NCI-H2107 treated with DMSO at 0.1 percent for 48 hours (cell line): Measurements from ENCODE around the gene RETREG2.

Experiments
- DNase-seq: peaks from one replicate; lab custom pipeline; 2025; ENCODE audit not compliant: unreplicated experiment; lab: John Stamatoyannopoulos, UW

Gene RETREG2

DNA sequence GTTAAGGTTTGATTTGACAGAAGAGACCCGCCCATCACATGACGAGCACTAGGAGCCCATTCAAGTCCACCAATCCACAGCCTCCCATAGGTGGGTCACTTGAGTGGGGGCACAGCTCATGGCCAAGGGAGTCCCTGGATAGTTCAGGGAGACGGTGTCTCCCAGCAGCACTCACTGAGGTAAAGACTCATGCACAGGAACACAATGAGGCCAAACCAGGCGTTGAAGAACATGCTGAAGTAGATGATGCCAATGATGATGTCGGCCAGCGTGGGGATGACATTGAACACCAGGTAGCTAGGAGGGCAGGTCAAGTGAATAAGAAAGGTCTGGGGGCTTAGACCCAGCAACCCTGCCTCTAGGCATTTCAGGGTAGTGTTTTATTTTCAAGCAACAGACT is 36.7 kb downstream of the RETREG2 start:
- no peak for DNase-seq

GRCh38 chr2:219215871-219216534 is 37.9 kb downstream of the RETREG2 start:
- no peak for DNase-seq

GRCh38 chr2:219216535-219216915 is 38.5 kb downstream of the RETREG2 start:
- no peak for DNase-seq

DNA sequence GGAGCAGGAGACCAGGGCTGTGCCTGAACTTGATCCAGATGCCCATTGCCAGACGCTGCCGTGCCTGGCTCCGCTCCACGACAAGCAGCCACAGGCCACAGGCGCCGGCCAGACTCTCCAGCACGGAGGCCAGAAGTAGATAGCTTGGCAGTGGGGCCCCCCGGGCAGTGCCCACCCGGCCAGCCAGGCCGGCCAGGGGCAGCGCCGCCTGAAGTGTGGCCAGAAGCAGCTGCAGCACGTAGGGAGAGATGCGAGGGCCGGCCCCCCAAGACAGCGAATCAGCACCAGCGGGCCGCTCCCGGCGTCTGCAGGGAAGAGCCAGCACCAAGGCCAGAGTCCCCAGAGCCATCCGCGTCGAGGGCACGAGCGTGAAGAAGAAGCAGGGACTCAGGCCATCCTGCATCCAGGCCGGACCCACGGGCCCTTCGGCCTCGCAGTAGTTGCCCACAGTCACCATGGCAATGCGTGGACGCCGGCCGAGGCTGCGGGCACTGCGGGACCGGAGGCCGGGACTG is 40.2 kb downstream of the RETREG2 start:
- no peak for DNase-seq

DNA sequence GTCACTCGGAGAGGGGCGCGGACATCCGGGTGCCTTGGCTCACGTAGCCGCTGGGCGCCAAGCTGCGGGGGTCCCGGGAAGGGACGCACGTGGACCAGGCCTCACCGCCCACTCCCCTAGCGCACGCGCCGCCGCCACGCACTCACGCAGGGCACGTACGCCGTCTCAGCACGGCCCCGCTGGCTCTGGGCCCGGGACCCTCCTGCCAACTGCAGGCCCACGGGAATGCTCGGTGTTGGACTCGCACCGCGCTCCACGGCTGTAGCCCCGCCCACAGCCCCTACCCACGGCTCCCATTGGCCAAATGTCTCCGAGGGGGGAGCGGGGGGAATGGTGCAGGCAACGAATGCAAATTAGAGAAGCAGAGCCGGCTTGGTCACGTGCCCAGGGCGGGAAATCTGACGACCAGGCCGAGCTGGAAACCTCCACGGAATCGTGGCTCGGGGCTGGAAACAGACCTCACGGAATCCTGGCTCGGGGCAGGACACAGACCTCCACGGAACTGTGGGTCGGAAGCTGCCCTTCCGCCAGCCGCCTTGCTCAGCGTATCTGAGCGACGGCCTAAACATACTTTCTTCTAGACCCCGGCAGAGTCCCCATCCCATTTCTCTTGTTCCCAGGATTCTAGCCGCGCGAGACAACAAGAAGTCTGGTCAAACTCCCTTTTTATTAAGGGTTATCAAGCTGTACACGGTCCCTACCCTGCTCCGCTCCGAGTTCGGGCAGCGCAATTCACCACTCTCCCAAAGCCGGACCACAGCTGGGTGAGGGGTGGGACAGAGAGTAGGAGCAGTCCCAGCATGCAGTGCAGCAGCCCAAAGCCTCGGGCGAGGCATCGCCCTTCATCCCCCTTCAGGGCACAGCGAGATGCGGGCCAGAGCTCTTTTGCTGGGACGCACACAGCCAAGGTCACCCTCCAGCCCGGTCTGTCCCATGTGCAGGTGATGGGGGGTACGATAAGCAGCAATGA is 40.9 kb downstream of the RETREG2 start, which contains the start of gene ABCB6:
ABCB6 (minus strand) TSS at position 227 of the 970 bp plus-strand sequence. CDS start 285 bp downstream, outside the sequence.
- DNase-seq: peak; percentile 42

- DNase-seq: no peak
Observed at GRCh38 chr2:219219784-219220532, 41.9 kb downstream of the RETREG2 start.

DNA sequence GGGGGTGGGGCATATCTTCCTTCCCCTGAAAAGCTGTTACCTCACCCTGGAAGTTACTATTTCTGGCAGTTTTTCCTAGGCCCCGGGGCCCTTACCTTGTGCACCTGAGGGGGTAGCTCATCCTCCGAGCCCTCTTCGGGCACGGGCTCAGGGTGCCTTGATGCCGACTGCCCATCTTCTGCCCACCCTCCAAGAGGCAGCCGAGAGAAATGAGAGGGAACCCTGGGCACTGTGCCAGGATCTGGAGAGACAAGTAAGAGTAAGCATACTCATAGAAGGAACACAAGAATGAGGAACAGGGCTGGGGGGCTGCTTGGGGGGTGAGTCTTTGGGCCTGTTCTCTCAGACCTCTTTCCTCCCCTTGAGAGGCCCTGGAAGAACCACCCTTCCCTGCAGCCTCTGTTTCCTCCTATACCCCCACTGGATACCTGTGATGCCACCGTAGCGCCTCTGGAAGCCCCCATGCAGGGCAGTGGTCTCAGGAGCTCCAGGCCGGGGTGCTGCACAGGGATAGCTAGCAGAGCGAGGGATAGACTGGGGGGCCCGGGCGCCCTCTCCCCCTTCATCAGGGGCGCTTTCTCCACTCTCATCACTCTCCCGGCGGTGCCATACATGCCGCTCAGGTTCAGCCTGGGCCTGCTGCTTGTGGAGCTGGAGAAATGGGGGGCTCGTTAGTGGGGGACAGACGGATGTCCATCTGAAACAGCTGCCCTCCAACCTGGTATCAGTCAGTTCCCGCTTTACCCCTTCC is 42.8 kb downstream of the RETREG2 start:
- no peak for DNase-seq

DNA sequence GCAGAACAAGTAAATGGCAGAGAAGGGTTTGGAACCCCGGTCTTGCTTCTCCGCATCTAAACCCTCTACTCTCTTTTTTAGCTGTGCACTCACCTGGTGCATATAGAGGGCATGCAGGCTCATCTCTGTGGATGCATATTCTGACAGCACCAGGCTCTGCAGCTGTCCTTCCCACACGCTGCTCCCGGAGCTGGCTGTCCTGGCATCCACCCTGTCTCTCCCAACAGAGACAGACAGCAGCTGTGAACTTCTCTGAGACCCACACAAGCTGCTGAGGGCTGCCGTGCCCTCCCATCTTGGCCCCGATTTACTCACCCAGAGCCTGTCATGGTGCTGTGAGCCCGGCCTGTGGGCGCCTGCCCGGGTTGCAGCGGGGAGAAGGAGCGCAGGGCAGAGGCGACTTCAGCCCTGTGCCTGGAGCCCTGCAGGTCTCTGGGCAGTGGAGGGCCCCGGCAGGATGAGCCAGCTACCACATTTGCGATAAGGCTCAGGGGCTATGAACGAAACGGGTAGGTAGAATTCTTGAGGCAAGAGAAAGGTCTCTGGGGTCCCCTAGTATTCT is 44.0 kb downstream of the RETREG2 start:
- no peak for DNase-seq

GRCh38 chr2:219223831-219224610 is 45.9 kb downstream of the RETREG2 start:
- no peak for DNase-seq

- no peak for DNase-seq
Observed at GRCh38 chr2:219225350-219225749, 47.3 kb downstream of the RETREG2 start.

GRCh38 chr2:219228041-219228910 is 50.2 kb downstream of the RETREG2 start:
- no peak for DNase-seq

- no peak for DNase-seq
Observed at GRCh38 chr2:219228911-219229304, 50.8 kb downstream of the RETREG2 start.

- DNase-seq: peak; percentile 91
Observed at GRCh38 chr2:219229305-219230058, 51.4 kb downstream of the RETREG2 start, which contains the start of the genes ANKZF1 and ATG9A. ANKZF1 (plus strand) TSS chr2:219229806; CDS start chr2:219230258, 452 bp downstream. ATG9A (minus strand) TSS chr2:219229636; CDS start chr2:219228024, 1,612 bp downstream.

DNA sequence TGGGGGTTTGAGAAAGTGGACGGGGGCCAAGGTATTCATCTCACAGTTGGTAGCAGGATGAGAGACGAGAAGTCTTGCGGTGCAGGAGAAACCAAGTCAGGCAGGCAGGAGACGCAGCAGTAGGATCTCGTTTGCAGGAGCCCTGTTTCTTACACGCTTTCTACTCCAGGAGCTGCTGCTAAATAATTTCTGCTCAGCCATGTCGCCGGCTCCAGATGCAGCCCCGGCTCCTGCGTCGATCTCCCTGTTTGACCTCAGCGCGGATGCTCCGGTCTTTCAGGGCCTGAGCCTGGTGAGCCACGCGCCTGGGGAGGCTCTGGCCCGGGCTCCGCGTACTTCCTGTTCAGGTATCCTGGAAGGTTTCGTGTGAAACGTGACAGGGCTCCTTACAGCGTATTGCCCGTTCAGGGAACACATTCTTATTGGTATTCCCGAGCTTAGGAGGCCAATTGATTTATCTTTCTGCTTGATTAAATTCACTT is 52.0 kb downstream of the RETREG2 start:
- no peak for DNase-seq

DNA sequence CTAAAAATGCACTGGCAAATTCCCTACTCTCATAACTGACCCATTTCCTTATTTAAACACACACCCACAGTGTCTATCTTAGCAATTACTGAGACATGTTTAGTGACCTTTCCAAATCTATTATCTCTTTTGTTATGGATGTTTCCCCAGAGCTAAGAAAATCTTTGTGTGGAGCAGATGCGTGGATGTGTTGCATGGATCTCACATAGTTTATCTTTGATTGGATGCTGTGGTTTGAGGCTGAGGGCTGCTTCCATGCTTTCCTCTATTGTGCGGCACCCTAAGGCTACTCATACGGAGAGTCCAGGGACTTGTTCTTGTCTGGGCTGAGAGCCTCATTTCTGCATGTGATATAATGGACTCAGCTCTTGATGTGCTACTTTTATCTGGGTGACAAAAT is 56.3 kb downstream of the RETREG2 start:
- DNase-seq: no peak
